GM12878 (cell line): ENCODE measurements around the gene QPRT.

Experiments
- CEBPB ChIP-seq, 2 experiments: fragments of 150-350 bp in 1 of 2; IDR thresholded peaks; 2 replicates each; pipeline ENCODE4 v1.6.1; 2012 to 2014; ENCODE audit warnings: low read depth in 2 of 2, low read length in 2 of 2, borderline replicate concordance in 1 of 2, inconsistent platforms in 1 of 2
- CHD2 ChIP-seq: IDR thresholded peaks from 2 replicates; pipeline ENCODE4 v1.6.1; 2011; ENCODE audit warnings: low read depth, low read length, improper control_type of control experiment, borderline replicate concordance
- DPF2 ChIP-seq: fragments of 450-650 bp; IDR thresholded peaks from 2 replicates; pipeline ENCODE4 v1.6.1; 2017; ENCODE audit warnings: mild to moderate bottlenecking
- EZH2 ChIP-seq: IDR thresholded peaks from 2 replicates; pipeline ENCODE4 v1.6.1; 2012; ENCODE audit warnings: low read depth, mild to moderate bottlenecking, control low read depth, inconsistent platforms, low read length, borderline replicate concordance; ENCODE audit not compliant: control insufficient read depth
- FOXK2 ChIP-seq: fragments of 450-650 bp; IDR thresholded peaks from 2 replicates; pipeline ENCODE4 v1.6.1; 2017; ENCODE audit warnings: mild to moderate bottlenecking, moderate library complexity
- MTA3 ChIP-seq: IDR thresholded peaks from 2 replicates; pipeline ENCODE4 v1.6.1; 2012; ENCODE audit warnings: low read length, inconsistent platforms, borderline replicate concordance
- NR2F1 ChIP-seq: fragments of 450-650 bp; conservative IDR thresholded peaks from 2 replicates; pipeline ENCODE4 v1.6.1; 2017; ENCODE audit warnings: mild to moderate bottlenecking
- POLR2AphosphoS5 ChIP-seq: IDR thresholded peaks from 2 replicates; pipeline ENCODE4 v1.6.1; 2011; ENCODE audit warnings: mild to moderate bottlenecking, low read length, inconsistent platforms
- POU2F2 ChIP-seq: IDR thresholded peaks from 3 replicates; pipeline ENCODE4 v1.6.1; 2011; ENCODE audit warnings: low read depth, mild to moderate bottlenecking, low read length, borderline replicate concordance
- RAD21 ChIP-seq: IDR thresholded peaks from 2 replicates; pipeline ENCODE4 v1.6.1; 2011; ENCODE audit warnings: mild to moderate bottlenecking, low read depth, low read length, moderate library complexity; ENCODE audit not compliant: insufficient read depth
- RB1 ChIP-seq: fragments of 450-650 bp; formaldehyde crosslinking; IDR thresholded peaks from 2 replicates; pipeline ENCODE4 v1.6.1; 2017; ENCODE audit warnings: mild to moderate bottlenecking, borderline replicate concordance
- TF ChIP-seq, protein P1 (sequence below), 3 experiments: IDR thresholded peaks in 2 of 3; conservative IDR thresholded peaks in 1 of 3; 2 replicates each; pipeline ENCODE4 v1.5.1; 2011; ENCODE audit warnings: low read depth in 3 of 3, low read length in 3 of 3, mild to moderate bottlenecking in 3 of 3, control low read depth in 2 of 3, moderate library complexity in 2 of 3, inconsistent platforms in 1 of 3, mixed read lengths in 1 of 3; ENCODE audit not compliant: control insufficient read depth in 2 of 3, insufficient read depth in 1 of 3; ENCODE audit errors: extremely low read depth in 1 of 3
- TF ChIP-seq, protein P2 (sequence below): IDR thresholded peaks from 2 replicates; pipeline ENCODE4 v1.6.1; 2012; ENCODE audit warnings: mild to moderate bottlenecking, low read depth, low read length
- TF ChIP-seq, protein P3 (sequence below): fragments of 450-650 bp; IDR thresholded peaks from 2 replicates; pipeline ENCODE4 v1.6.1; 2017; ENCODE audit warnings: mild to moderate bottlenecking

DNA sequence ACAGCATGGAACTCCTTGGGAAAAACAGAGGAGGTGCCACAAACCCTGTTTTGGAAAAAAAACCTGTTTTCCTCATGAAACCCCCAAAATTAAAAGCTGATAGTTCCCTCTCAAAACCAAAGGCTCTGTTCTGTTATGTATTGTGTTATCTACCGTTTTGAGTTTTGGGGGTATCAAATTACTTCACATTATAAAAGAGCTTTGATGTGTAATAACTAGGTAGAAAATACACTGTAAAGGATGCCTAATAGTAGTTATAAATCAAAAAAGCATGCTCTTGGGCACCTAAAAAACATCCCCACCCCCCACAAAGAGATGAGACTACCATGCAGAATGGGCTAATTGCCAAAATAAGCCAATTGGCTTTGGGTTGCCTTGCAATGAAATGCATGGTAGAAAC is 36.0 kb downstream of the QPRT start:
- TF ChIP-seq POU2F2 = no peak
- TF ChIP-seq RB1 = no peak
- no peak for TF ChIP-seq POLR2AphosphoS5
- TF ChIP-seq EZH2 = no peak
- TF ChIP-seq, protein P1, sequence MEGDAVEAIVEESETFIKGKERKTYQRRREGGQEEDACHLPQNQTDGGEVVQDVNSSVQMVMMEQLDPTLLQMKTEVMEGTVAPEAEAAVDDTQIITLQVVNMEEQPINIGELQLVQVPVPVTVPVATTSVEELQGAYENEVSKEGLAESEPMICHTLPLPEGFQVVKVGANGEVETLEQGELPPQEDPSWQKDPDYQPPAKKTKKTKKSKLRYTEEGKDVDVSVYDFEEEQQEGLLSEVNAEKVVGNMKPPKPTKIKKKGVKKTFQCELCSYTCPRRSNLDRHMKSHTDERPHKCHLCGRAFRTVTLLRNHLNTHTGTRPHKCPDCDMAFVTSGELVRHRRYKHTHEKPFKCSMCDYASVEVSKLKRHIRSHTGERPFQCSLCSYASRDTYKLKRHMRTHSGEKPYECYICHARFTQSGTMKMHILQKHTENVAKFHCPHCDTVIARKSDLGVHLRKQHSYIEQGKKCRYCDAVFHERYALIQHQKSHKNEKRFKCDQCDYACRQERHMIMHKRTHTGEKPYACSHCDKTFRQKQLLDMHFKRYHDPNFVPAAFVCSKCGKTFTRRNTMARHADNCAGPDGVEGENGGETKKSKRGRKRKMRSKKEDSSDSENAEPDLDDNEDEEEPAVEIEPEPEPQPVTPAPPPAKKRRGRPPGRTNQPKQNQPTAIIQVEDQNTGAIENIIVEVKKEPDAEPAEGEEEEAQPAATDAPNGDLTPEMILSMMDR (IDR thresholded peaks at IDR 0.05 in 2 of 3, conservative IDR thresholded peaks at IDR 0.05 in 1 of 3; ENCODE audit: control insufficient read depth in 2 of 3, extremely low read depth in 1 of 3, insufficient read depth in 1 of 3, low read depth in 3 of 3, low read length in 3 of 3) = no peak
- no peak for TF ChIP-seq RAD21
- no peak for TF ChIP-seq DPF2
- TF ChIP-seq, protein P2, sequence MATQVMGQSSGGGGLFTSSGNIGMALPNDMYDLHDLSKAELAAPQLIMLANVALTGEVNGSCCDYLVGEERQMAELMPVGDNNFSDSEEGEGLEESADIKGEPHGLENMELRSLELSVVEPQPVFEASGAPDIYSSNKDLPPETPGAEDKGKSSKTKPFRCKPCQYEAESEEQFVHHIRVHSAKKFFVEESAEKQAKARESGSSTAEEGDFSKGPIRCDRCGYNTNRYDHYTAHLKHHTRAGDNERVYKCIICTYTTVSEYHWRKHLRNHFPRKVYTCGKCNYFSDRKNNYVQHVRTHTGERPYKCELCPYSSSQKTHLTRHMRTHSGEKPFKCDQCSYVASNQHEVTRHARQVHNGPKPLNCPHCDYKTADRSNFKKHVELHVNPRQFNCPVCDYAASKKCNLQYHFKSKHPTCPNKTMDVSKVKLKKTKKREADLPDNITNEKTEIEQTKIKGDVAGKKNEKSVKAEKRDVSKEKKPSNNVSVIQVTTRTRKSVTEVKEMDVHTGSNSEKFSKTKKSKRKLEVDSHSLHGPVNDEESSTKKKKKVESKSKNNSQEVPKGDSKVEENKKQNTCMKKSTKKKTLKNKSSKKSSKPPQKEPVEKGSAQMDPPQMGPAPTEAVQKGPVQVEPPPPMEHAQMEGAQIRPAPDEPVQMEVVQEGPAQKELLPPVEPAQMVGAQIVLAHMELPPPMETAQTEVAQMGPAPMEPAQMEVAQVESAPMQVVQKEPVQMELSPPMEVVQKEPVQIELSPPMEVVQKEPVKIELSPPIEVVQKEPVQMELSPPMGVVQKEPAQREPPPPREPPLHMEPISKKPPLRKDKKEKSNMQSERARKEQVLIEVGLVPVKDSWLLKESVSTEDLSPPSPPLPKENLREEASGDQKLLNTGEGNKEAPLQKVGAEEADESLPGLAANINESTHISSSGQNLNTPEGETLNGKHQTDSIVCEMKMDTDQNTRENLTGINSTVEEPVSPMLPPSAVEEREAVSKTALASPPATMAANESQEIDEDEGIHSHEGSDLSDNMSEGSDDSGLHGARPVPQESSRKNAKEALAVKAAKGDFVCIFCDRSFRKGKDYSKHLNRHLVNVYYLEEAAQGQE = no peak
- TF ChIP-seq CEBPB (IDR thresholded peaks at IDR 0.05; ENCODE audit: borderline replicate concordance in 1 of 2, low read depth in 2 of 2, low read length in 2 of 2) = no peak
- TF ChIP-seq FOXK2 = no peak
- TF ChIP-seq, protein P3, sequence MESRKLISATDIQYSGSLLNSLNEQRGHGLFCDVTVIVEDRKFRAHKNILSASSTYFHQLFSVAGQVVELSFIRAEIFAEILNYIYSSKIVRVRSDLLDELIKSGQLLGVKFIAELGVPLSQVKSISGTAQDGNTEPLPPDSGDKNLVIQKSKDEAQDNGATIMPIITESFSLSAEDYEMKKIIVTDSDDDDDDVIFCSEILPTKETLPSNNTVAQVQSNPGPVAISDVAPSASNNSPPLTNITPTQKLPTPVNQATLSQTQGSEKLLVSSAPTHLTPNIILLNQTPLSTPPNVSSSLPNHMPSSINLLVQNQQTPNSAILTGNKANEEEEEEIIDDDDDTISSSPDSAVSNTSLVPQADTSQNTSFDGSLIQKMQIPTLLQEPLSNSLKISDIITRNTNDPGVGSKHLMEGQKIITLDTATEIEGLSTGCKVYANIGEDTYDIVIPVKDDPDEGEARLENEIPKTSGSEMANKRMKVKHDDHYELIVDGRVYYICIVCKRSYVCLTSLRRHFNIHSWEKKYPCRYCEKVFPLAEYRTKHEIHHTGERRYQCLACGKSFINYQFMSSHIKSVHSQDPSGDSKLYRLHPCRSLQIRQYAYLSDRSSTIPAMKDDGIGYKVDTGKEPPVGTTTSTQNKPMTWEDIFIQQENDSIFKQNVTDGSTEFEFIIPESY = no peak
- TF ChIP-seq CHD2 = no peak
- TF ChIP-seq MTA3 = no peak
- TF ChIP-seq NR2F1 = no peak
